ENCODE data around the gene PPP4R3A.

PPP4R3A gene

DNA sequence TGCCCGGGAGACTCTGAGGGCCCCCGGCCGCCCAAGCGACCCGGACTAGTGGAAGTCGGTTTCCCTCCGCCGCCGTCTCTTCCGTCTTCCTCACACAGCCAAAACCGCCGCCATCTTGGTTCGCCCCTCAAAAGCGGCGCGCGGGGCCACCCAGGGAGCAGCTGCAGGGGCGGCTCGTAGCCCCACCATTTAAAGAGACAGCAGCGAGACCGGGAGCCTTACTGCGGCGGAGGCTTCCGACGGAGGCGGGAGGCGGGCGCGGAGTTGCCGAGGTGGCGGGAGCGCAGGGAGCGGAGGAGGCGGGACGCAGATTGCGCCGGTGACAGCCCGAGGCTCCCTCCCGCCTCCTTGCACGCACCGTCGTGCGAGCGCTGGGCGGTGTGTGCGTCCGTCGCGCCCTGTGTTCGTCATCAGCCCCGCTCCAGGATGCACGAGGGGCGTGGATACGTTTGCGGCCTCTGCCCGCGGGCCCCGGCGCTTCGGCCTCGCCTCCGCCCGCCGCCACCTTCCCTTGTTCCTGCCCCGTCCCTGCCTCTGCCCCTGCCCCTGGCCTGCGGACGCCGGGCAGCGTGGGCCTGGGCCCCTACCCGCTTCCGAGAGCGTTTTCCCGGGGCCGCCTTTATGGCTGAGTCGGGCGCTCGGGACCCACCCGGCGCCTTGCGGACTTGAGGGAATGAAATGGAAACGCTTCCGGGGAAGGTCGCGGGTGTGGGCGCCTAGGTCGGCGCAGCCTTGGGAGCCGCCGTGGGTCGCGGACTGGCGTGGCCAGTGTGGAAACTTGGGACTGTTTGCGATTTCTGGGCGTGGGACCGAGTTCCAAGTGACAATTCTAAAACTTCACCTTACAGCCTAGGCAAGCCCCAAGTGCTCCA, at the start of gene PPP4R3A (continued):
- TF ChIP-seq, protein P1, sequence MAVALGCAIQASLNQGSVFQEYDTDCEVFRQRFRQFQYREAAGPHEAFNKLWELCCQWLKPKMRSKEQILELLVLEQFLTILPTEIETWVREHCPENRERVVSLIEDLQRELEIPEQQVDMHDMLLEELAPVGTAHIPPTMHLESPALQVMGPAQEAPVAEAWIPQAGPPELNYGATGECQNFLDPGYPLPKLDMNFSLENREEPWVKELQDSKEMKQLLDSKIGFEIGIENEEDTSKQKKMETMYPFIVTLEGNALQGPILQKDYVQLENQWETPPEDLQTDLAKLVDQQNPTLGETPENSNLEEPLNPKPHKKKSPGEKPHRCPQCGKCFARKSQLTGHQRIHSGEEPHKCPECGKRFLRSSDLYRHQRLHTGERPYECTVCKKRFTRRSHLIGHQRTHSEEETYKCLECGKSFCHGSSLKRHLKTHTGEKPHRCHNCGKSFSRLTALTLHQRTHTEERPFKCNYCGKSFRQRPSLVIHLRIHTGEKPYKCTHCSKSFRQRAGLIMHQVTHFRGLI (tag by site-specific recombination; IDR thresholded peaks at IDR 0.05): peak; percentile 7
- TF ChIP-seq GLIS2 (tag by site-specific recombination; IDR thresholded peaks at IDR 0.05): peak; percentile 95
- TF ChIP-seq KLF9 (tag by site-specific recombination; IDR thresholded peaks at IDR 0.05; ENCODE audit: low read depth): peak; percentile 94
- no peak for TF ChIP-seq ZNF768 (tag by site-specific recombination; IDR thresholded peaks at IDR 0.05)
- TF ChIP-seq ZSCAN16 (tag by site-specific recombination; IDR thresholded peaks at IDR 0.05): no peak
- peak; percentile 93 for TF ChIP-seq KLF16 (tag by site-specific recombination; IDR thresholded peaks at IDR 0.05)
- no peak for TF ChIP-seq MEIS1 (CRISPR knock-in tag; IDR thresholded peaks at IDR 0.05; ENCODE audit: borderline replicate concordance)
- TF ChIP-seq HOXC10 (CRISPR knock-in tag; IDR thresholded peaks at IDR 0.05): no peak
- TF ChIP-seq ZFHX2 (tag by site-specific recombination; conservative IDR thresholded peaks at IDR 0.05): peak; percentile 96
- no peak for TF ChIP-seq SCRT1 (tag by site-specific recombination; IDR thresholded peaks at IDR 0.05; ENCODE audit: borderline replicate concordance)
- TF ChIP-seq ZNF843 (tag by site-specific recombination; IDR thresholded peaks at IDR 0.05): peak; percentile 85; the same call in 1 of the 2 replicates
- no peak for TF ChIP-seq ZNF585B (tag by site-specific recombination; IDR thresholded peaks at IDR 0.05)
- 0 out of 2 replicates have a peak, but pooled peaks have one; percentile 28 for TF ChIP-seq MZF1 (tag by site-specific recombination; IDR thresholded peaks at IDR 0.05; ENCODE audit: borderline replicate concordance)
- TF ChIP-seq ZNF654 (tag by site-specific recombination; IDR thresholded peaks at IDR 0.05; ENCODE audit: low read depth): no peak
- TF ChIP-seq ZNF677 (tag by site-specific recombination; IDR thresholded peaks at IDR 0.05): no peak
- peak; percentile 90 for TF ChIP-seq KLF1 (tag by site-specific recombination; IDR thresholded peaks at IDR 0.05)
- peak; percentile 83 for TF ChIP-seq EGR2 (tag by site-specific recombination; IDR thresholded peaks at IDR 0.05; ENCODE audit: low read depth)
- TF ChIP-seq ZNF623 (tag by site-specific recombination; IDR thresholded peaks at IDR 0.05): peak; percentile 26; the same call in 1 of the 2 replicates
- TF ChIP-seq ZNF274 (IDR thresholded peaks at IDR 0.05; ENCODE audit: low read length): no peak
- no peak for TF ChIP-seq ZNF274 (tag by site-specific recombination; IDR thresholded peaks at IDR 0.05; ENCODE audit: borderline replicate concordance)
- TF ChIP-seq ZNF366 (tag by site-specific recombination; conservative IDR thresholded peaks at IDR 0.05): peak; percentile 87
- TF ChIP-seq ZNF2 (tag by site-specific recombination; IDR thresholded peaks at IDR 0.05): peak; percentile 57; the same call in 1 of the 2 replicates
- peak; percentile 100 for TF ChIP-seq ZXDB (tag by site-specific recombination; IDR thresholded peaks at IDR 0.05)
- TF ChIP-seq, protein P2, sequence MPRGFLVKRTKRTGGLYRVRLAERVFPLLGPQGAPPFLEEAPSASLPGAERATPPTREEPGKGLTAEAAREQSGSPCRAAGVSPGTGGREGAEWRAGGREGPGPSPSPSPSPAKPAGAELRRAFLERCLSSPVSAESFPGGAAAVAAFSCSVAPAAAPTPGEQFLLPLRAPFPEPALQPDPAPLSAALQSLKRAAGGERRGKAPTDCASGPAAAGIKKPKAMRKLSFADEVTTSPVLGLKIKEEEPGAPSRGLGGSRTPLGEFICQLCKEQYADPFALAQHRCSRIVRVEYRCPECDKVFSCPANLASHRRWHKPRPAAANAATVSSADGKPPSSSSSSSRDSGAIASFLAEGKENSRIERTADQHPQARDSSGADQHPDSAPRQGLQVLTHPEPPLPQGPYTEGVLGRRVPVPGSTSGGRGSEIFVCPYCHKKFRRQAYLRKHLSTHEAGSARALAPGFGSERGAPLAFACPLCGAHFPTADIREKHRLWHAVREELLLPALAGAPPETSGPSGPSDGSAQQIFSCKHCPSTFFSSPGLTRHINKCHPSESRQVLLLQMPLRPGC (tag by site-specific recombination; IDR thresholded peaks at IDR 0.05): peak; percentile 27
- TF ChIP-seq, protein P3, sequence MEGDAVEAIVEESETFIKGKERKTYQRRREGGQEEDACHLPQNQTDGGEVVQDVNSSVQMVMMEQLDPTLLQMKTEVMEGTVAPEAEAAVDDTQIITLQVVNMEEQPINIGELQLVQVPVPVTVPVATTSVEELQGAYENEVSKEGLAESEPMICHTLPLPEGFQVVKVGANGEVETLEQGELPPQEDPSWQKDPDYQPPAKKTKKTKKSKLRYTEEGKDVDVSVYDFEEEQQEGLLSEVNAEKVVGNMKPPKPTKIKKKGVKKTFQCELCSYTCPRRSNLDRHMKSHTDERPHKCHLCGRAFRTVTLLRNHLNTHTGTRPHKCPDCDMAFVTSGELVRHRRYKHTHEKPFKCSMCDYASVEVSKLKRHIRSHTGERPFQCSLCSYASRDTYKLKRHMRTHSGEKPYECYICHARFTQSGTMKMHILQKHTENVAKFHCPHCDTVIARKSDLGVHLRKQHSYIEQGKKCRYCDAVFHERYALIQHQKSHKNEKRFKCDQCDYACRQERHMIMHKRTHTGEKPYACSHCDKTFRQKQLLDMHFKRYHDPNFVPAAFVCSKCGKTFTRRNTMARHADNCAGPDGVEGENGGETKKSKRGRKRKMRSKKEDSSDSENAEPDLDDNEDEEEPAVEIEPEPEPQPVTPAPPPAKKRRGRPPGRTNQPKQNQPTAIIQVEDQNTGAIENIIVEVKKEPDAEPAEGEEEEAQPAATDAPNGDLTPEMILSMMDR (tag by site-specific recombination; IDR thresholded peaks at IDR 0.05): 0 out of 2 replicates have a peak, but pooled peaks have one; percentile 6
- TF ChIP-seq ZNF140 (tag by site-specific recombination; IDR thresholded peaks at IDR 0.05): no peak
- TF ChIP-seq ZNF544 (tag by site-specific recombination; IDR thresholded peaks at IDR 0.05): no peak
- no peak for TF ChIP-seq ZNF114 (tag by site-specific recombination; IDR thresholded peaks at IDR 0.05)
- TF ChIP-seq ZNF223 (tag by site-specific recombination; IDR thresholded peaks at IDR 0.05): no peak
- no peak for TF ChIP-seq REPIN1 (tag by site-specific recombination; IDR thresholded peaks at IDR 0.05; ENCODE audit: low read depth)
- no peak for TF ChIP-seq ZNF792 (tag by site-specific recombination; IDR thresholded peaks at IDR 0.05)
- 0 out of 2 replicates have a peak, but pooled peaks have one; percentile 12 for TF ChIP-seq ZSCAN23 (tag by site-specific recombination; IDR thresholded peaks at IDR 0.05)
- no peak for TF ChIP-seq ZNF473 (tag by site-specific recombination; IDR thresholded peaks at IDR 0.05)
- TF ChIP-seq, protein P4, sequence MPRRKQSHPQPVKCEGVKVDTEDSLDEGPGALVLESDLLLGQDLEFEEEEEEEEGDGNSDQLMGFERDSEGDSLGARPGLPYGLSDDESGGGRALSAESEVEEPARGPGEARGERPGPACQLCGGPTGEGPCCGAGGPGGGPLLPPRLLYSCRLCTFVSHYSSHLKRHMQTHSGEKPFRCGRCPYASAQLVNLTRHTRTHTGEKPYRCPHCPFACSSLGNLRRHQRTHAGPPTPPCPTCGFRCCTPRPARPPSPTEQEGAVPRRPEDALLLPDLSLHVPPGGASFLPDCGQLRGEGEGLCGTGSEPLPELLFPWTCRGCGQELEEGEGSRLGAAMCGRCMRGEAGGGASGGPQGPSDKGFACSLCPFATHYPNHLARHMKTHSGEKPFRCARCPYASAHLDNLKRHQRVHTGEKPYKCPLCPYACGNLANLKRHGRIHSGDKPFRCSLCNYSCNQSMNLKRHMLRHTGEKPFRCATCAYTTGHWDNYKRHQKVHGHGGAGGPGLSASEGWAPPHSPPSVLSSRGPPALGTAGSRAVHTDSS (tag by site-specific recombination; IDR thresholded peaks at IDR 0.05): no peak
- no peak for TF ChIP-seq ZNF132 (tag by site-specific recombination; IDR thresholded peaks at IDR 0.05; ENCODE audit: borderline replicate concordance)
- peak; percentile 92 for TF ChIP-seq ZFP69B (tag by site-specific recombination; IDR thresholded peaks at IDR 0.05)
